DMS53 treated with DMSO at 0.1 percent for 48 hours (cell line): ENCODE measurements around the gene TTC9.

Source experiments
- DNase-seq: peaks from one replicate; lab custom pipeline; 2025; ENCODE audit not compliant: unreplicated experiment; lab: John Stamatoyannopoulos, UW

The TTC9 gene

GRCh38 chr14:70711451-70711850, 69.7 kb downstream of the TTC9 start:
- DNase-seq, result no peak

DNA sequence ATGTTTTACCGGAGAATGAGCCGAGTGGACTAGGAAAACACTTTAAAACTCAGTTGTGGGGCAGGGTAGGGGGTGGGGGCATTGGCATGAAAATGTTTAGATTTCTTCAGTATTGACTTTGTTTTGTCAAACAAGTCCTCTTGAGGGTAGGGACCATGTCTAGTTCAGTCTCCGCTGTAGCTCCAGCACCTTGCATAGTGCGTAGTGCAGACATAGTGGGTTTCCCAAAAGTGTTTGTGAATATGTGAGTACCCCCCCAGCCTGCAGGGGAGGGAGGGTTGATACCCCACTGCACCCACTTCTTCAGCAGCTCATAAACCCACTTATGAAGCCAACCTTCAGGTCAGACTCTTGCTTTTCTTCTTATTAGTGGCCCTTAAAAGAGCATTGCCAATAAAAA, 71.4 kb downstream of the TTC9 start:
- no peak for DNase-seq

- DNase-seq, result no peak
Observed at GRCh38 chr14:70713511-70713916, 71.8 kb downstream of the TTC9 start.

GRCh38 chr14:70714055-70714550, 72.4 kb downstream of the TTC9 start:
- peak; percentile 20 for DNase-seq

DNA sequence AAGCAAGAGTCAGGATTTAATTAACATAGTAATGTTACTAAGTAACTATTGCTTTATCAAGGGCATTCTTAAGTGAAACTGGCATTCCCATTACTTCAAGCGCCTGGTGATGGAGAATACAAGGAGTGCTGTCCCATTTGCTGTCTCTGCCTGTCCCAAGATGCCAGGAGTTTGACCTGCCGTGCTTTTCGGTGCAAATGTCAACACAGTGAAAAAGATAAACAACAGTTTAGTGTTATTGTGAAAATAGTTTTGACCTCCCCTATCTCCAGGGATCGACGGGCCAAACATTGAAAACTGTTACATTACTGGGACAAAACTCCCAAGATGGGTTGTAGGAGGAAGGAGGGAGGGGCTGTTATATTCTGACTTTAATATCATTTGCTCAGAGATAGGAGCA, 74.8 kb downstream of the TTC9 start:
- DNase-seq, result no peak

DNA sequence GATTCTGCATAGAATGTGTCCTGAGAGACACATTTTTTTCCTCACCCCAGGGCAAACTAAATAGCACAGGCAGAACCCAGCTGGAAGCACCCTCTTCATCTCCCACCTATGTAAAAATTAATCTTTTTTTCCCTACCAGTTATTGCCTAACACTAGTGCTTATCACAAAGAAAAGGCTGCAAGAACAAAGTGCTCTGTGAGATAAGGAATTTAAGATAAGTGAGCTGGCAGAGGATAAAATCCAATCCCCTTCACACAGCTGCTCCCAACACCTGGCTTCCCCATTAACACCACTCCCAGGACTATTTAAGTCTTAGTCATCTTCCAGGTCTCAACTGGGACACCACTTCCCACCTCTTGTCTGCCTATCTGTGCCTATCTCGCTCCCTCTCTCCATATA, 75.2 kb downstream of the TTC9 start:
- DNase-seq, result no peak

GRCh38 chr14:70718383-70719118, 76.8 kb downstream of the TTC9 start:
- DNase-seq, result no peak

DNA sequence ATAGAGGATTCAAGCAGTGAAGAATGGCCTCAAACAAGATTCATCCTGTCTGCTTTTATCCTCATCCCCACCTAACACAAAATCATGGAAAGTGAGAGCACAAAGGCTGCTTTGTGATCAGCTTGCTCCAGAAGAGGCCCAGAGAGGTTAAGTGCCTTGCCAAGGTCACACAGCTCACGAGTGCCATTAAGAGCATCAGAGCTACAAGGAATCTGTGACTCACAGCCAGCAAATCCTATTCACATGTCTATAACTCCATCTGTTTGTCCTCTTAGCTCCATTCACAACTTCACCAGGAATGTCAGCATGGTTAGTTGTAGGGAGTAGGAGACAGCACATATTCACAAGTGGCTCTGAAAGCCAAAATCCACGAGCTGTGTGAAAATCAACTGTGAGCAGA, 79.8 kb downstream of the TTC9 start:
- DNase-seq, result no peak

DNA sequence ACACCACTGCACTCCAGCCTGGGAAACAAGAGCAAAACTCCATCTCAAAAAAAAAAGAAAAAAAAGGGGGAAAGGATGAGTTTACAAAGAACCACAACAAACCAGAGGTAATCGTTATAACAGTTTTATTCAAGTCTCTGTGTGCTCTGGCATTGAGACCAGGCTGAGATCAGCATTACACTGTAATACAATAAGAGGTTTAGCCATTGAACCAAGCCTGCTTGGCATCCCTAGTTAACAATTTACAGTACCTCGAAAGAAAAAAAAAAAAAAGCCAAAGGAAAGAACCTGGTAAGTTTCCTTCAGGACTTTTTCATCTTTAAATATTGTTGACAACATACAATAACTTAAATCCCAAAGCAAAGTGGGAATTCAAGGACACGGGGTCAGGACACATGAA, 80.7 kb downstream of the TTC9 start:
- no peak for DNase-seq

DNA sequence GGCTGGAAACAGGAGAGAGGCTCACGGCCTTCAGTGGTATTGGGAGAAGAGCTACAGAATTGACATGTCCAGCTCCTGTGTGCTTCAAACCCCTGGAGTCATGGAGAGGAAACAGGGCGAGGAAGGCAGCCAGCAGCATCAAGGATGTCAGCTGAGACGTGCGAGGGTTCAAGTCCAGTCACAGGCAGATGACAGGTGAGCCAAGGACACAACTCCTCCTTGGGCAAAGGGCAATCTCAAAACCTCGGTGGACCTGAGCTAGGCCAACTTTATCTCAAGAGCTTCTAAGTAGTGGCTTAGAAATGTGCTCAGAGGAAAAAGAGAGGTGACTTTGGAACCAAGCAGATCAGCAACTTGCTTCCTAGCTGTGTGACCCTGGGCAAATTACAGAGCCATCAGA, 81.6 kb downstream of the TTC9 start:
- DNase-seq, result no peak

- no peak for DNase-seq
Observed at GRCh38 chr14:70724110-70724509, 82.4 kb downstream of the TTC9 start.

- no peak for DNase-seq
Observed at GRCh38 chr14:70724944-70725343, 83.2 kb downstream of the TTC9 start.
